HepG2 (cell line): Measurements from ENCODE around the gene ALDH16A1. TPM values are rescaled to one million over a fixed set of nuclear protein-coding genes. Genes with fewer than 3 reads are reported as not detected.
A peak's percentile ranks its signal among the peaks of the same experiment; 100 is the strongest.

Experiments
- ASH2L ChIP-seq: fragments of 300-600, 200-600 bp; sonication (generic); IDR thresholded peaks from 2 replicates; pipeline ENCODE4 v1.7.0; 2017; ENCODE audit warnings: low read depth, mild to moderate bottlenecking, moderate library complexity, mixed read lengths, low read length; ENCODE audit not compliant: insufficient read length
- DZIP1 ChIP-seq: sonication (generic); formaldehyde crosslinking; IDR thresholded peaks from 2 replicates; pipeline ENCODE4 v1.5.0; 2020; ENCODE audit warnings: mild to moderate bottlenecking, missing genetic modification reagents
- ELF3 ChIP-seq: IDR thresholded peaks from 2 replicates; pipeline ENCODE4 v1.6.1; 2016; ENCODE audit warnings: missing genetic modification reagents, missing compliant biosample characterization
- ELK4 ChIP-seq: sonication (generic); formaldehyde crosslinking; IDR thresholded peaks from 2 replicates; pipeline ENCODE4 v1.9.0; 2021; ENCODE audit warnings: missing genetic modification reagents, borderline replicate concordance
- MXD4 ChIP-seq: IDR thresholded peaks from 2 replicates; pipeline ENCODE4 v1.6.1; 2016; ENCODE audit warnings: mild to moderate bottlenecking, missing biosample characterization, missing genetic modification reagents
- NFKB2 ChIP-seq: sonication (generic); formaldehyde crosslinking; IDR thresholded peaks from 2 replicates; pipeline ENCODE4 v1.4.0; 2020; ENCODE audit warnings: missing genetic modification reagents, borderline replicate concordance
- RFXAP ChIP-seq: sonication (generic); formaldehyde crosslinking; IDR thresholded peaks from 2 replicates; pipeline ENCODE4 v1.4.0; 2020; ENCODE audit warnings: missing genetic modification reagents, borderline replicate concordance
- RNF2 ChIP-seq: fragments of 450-650 bp; conservative IDR thresholded peaks from 2 replicates; pipeline ENCODE4 v1.6.1; 2016; ENCODE audit warnings: low read depth
- SNAI1 ChIP-seq: sonication (generic); formaldehyde crosslinking; IDR thresholded peaks from 2 replicates; pipeline ENCODE4 v1.5.0; 2020; ENCODE audit warnings: mild to moderate bottlenecking, missing genetic modification reagents, borderline replicate concordance
- XRCC5 ChIP-seq: fragments of 200-400 bp; formaldehyde crosslinking; optimal IDR thresholded peaks from 2 replicates; pipeline ENCODE3; 2017; ENCODE audit warnings: mild to moderate bottlenecking, low read length
- ZBTB10 ChIP-seq: sonication (generic); formaldehyde crosslinking; IDR thresholded peaks from 2 replicates; pipeline ENCODE4 v1.4.0; 2020; ENCODE audit warnings: missing genetic modification reagents, borderline replicate concordance
- ZBTB4 ChIP-seq: sonication (generic); formaldehyde crosslinking; IDR thresholded peaks from 2 replicates; pipeline ENCODE4 v1.4.0; 2020; ENCODE audit warnings: missing genetic modification reagents, mild to moderate bottlenecking, borderline replicate concordance
- ZNF569 ChIP-seq: sonication (generic); formaldehyde crosslinking; IDR thresholded peaks from 2 replicates; pipeline ENCODE4 v1.5.0; 2020; ENCODE audit warnings: mild to moderate bottlenecking, missing genetic modification reagents, moderate library complexity, borderline replicate concordance
- ZNF629 ChIP-seq: sonication (generic); formaldehyde crosslinking; conservative IDR thresholded peaks from 2 replicates; pipeline ENCODE4 v1.5.0; 2020; ENCODE audit warnings: missing genetic modification reagents
- ZNF746 ChIP-seq: sonication (generic); formaldehyde crosslinking; IDR thresholded peaks from 2 replicates; pipeline ENCODE4 v1.8.0; 2022; ENCODE audit warnings: mild to moderate bottlenecking, missing genetic modification reagents
- ZNF800 ChIP-seq: sonication (generic); formaldehyde crosslinking; IDR thresholded peaks from 2 replicates; pipeline ENCODE4 v1.4.0; 2020; ENCODE audit warnings: missing genetic modification reagents
- polyA plus RNA-seq, 8 experiments: library from polyadenylated mRNA; depleted of rRNA in 3 of 8; stranded (reverse) in 7 of 8; unstranded in 1 of 8; fragments of >200 nt; fragmentation: Illumina TruSeq in 4 of 8; extraction: Trizol in 4 of 8; gene quantifications; 2 replicates each; pipeline versions ENCODE4 v1.2.1 to v1.2.3, GENCODE V29; 2011 to 2016; ENCODE audit warnings: low read depth in 4 of 8, missing spikeins in 1 of 8, mixed read lengths in 1 of 8; ENCODE audit not compliant: insufficient read depth in 1 of 8
- total RNA-seq, 5 experiments: library from RNA; depleted of rRNA; stranded (reverse); fragments of >200 nt; fragmentation: Illumina TruSeq; extraction: Trizol; gene quantifications; 2 replicates each; pipeline ENCODE4 v1.2.3, GENCODE V29; 2016; ENCODE audit warnings: low read depth in 1 of 5

ALDH16A1 gene
- total and polyA plus RNA-seq, 2 of the 13 experiments (the other 11 are each of a cell fraction or from before 2014, with no cell fraction given) = 8.4 to 34.9 TPM

- TF ChIP-seq DZIP1 (CRISPR knock-in tag) (no peak), ZBTB10 (CRISPR knock-in tag) (no peak), MXD4 (peak; percentile 60), XRCC5 (peak; percentile 96), ZNF629 (CRISPR knock-in tag) (no peak), ZBTB4 (CRISPR knock-in tag) (no peak), ELF3 (CRISPR knock-in tag) (no peak; the same call in 1 of the 2 replicates), ZNF800 (CRISPR knock-in tag) (no peak), ASH2L (peak; percentile 50), ELK4 (CRISPR knock-in tag) (no peak), ZNF569 (no peak), ZNF746 (CRISPR knock-in tag) (no peak), NFKB2 (no peak), SNAI1 (CRISPR knock-in tag) (0 out of 2 replicates have a peak, but pooled peaks have one; percentile 66), RNF2 (0 out of 2 replicates have a peak, but pooled peaks have one; percentile 46), RFXAP (no peak)
Observed at GRCh38 chr19:49443366-49444099, 9.5 kb upstream of the ALDH16A1 start (continued).
